NCI-H146 treated with DMSO at 0.1 percent for 48 hours (cell line): ENCODE measurements around the gene MAD1L1.
"Not testable (repeated sequence)": the region's sequence is repeated elsewhere in the genome, so short reads cannot be mapped to it uniquely, and the experiment has no call there.

Experiments
- DNase-seq: peaks from one replicate; lab custom pipeline; 2025; ENCODE audit not compliant: unreplicated experiment; lab: John Stamatoyannopoulos, UW

The MAD1L1 gene

GRCh38 chr7:2005786-2006185, 227.0 kb downstream of the MAD1L1 start:
- no peak for DNase-seq

- no peak for DNase-seq
These were observed 227.7 kb downstream of the MAD1L1 start for GRCh38 chr7:2004841-2005725.

GRCh38 chr7:2003931-2004812, 228.6 kb downstream of the MAD1L1 start:
- no peak for DNase-seq

GRCh38 chr7:2003451-2003930, 229.3 kb downstream of the MAD1L1 start:
- DNase-seq: no peak

GRCh38 chr7:2002561-2003450, 229.9 kb downstream of the MAD1L1 start:
- no peak for DNase-seq

GRCh38 chr7:2001601-2002442, 230.9 kb downstream of the MAD1L1 start:
- DNase-seq: no peak

- no peak for DNase-seq
These were observed 231.9 kb downstream of the MAD1L1 start for GRCh38 chr7:2000746-2001321.

GRCh38 chr7:2000153-2000687, 232.5 kb downstream of the MAD1L1 start:
- no peak for DNase-seq

GRCh38 chr7:1999278-1999984, 233.3 kb downstream of the MAD1L1 start:
- DNase-seq: no peak

- DNase-seq: no peak
These were observed 234.6 kb downstream of the MAD1L1 start for GRCh38 chr7:1998146-1998545.

GRCh38 chr7:1997537-1998076, 235.1 kb downstream of the MAD1L1 start:
- no peak for DNase-seq

GRCh38 chr7:1996816-1997215, 235.9 kb downstream of the MAD1L1 start:
- DNase-seq: no peak

- not testable (repeated sequence) for DNase-seq
These were observed 236.8 kb downstream of the MAD1L1 start for GRCh38 chr7:1995911-1996420.

GRCh38 chr7:1995426-1995825, 237.3 kb downstream of the MAD1L1 start:
- DNase-seq: no peak

GRCh38 chr7:1994931-1995330, 237.8 kb downstream of the MAD1L1 start:
- DNase-seq: no peak

GRCh38 chr7:1993776-1994740, 238.7 kb downstream of the MAD1L1 start:
- DNase-seq: no peak
